DOHH2 (cell line): ENCODE measurements around the gene GNB1L.

Source experiments
- H3F3A ChIP-seq: fragments of 200-600 bp; sonication (generic), shearing (Covaris generic); 2 replicates; pipeline ENCODE4 v1.6.0; 2016; ENCODE audit warnings: antibody characterized with exemption, mild to moderate bottlenecking; ENCODE audit not compliant: control insufficient read depth, insufficient read depth
- H3K27ac ChIP-seq: fragments of 200-600 bp; sonication (generic); 2 replicates; pipeline ENCODE4 v1.5.1; 2014; ENCODE audit warnings: low read depth, mild to moderate bottlenecking, low read length, moderate library complexity
- H3K27me3 ChIP-seq: fragments of 200-600 bp; sonication (generic); 2 replicates; pipeline ENCODE4 v1.6.1; 2014; ENCODE audit warnings: mild to moderate bottlenecking, low read length, mixed read lengths; ENCODE audit not compliant: control insufficient read depth
- H3K36me3 ChIP-seq: fragments of 200-600 bp; sonication (generic); 2 replicates; pipeline ENCODE4 v1.6.1; 2014; ENCODE audit warnings: mild to moderate bottlenecking, low read length, moderate library complexity, mixed read lengths; ENCODE audit not compliant: control insufficient read depth
- H3K4me1 ChIP-seq: fragments of 200-600 bp; sonication (generic); 2 replicates; pipeline ENCODE4 v1.6.1; 2014; ENCODE audit warnings: mild to moderate bottlenecking, low read length, mixed read lengths; ENCODE audit not compliant: control insufficient read depth
- H3K4me2 ChIP-seq: fragments of 200-600 bp; sonication (generic); 2 replicates; pipeline ENCODE4 v1.6.0; 2014; ENCODE audit warnings: mild to moderate bottlenecking, low read length, moderate library complexity
- H3K4me3 ChIP-seq: fragments of 200-600 bp; sonication (generic); 2 replicates; pipeline ENCODE4 v1.5.1; 2014; ENCODE audit warnings: mild to moderate bottlenecking, low read length, mixed read lengths
- H3K79me2 ChIP-seq: fragments of 200-600 bp; sonication (generic); 2 replicates; pipeline ENCODE4 v1.6.1; 2014; ENCODE audit warnings: mild to moderate bottlenecking, low read length, mixed read lengths; ENCODE audit not compliant: control insufficient read depth
- H3K9me2 ChIP-seq: fragments of 200-600 bp; sonication (generic); replicated peaks from 2 replicates; pipeline ENCODE4 v1.6.1; 2014; ENCODE audit warnings: mild to moderate bottlenecking, low read length, mixed read lengths; ENCODE audit not compliant: control insufficient read depth
- H3K9me3 ChIP-seq: fragments of 200-600 bp; sonication (generic); 2 replicates; pipeline ENCODE4 v1.6.1; 2014; ENCODE audit warnings: antibody characterized with exemption, low read length, mixed read lengths; ENCODE audit not compliant: control insufficient read depth, insufficient read depth
- H4K20me1 ChIP-seq: fragments of 200-600 bp; sonication (generic); 2 replicates; pipeline ENCODE4 v1.6.0; 2014; ENCODE audit warnings: low read depth, mild to moderate bottlenecking, antibody characterized with exemption, low read length, moderate library complexity; ENCODE audit not compliant: control insufficient read depth, insufficient read depth
- CTCF ChIP-seq: fragments of 200-600 bp; sonication (generic); IDR thresholded peaks from one replicate; pipeline ENCODE4 v1.5.1; 2014; ENCODE audit warnings: antibody characterized with exemption, mild to moderate bottlenecking, low read depth, low read length; ENCODE audit not compliant: poor library complexity, severe bottlenecking
- EZH2phosphoT487 ChIP-seq: fragments of 200-600 bp; sonication (generic); IDR thresholded peaks from 2 replicates; pipeline ENCODE4 v1.6.1; 2017; ENCODE audit warnings: borderline replicate concordance, mild to moderate bottlenecking, antibody characterized with exemption, low read length, moderate library complexity, mixed read lengths

The GNB1L gene

GRCh38 chr22:19791243-19791642 lies 63.4 kb downstream of the GNB1L start:
- Histone ChIP-seq H3K27ac (no peak overlapping the region), H3K4me1 (no peaks in the 10 kb centered on the region), H3F3A (no peaks in the 10 kb centered on the region), H3K4me2 (no peak overlapping the region), H4K20me1 (no peaks in the 10 kb centered on the region), H3K9me2 (no peaks in the 10 kb centered on the region), H3K27me3 (no peaks in the 10 kb centered on the region), H3K36me3 (no peaks in the 10 kb centered on the region), H3K9me3 (no peaks in the 10 kb centered on the region), H3K79me2 (no peaks in the 10 kb centered on the region), H3K4me3 (no peak overlapping the region)
- TF ChIP-seq EZH2phosphoT487 (no peak), CTCF (no peak)

GRCh38 chr22:19789828-19790227 lies 64.8 kb downstream of the GNB1L start:
- H3K27me3 ChIP-seq = no peaks in the 10 kb centered on the region
- no peak overlapping the region for H3K4me3 ChIP-seq
- H3K79me2 ChIP-seq = no peaks in the 10 kb centered on the region
- H3K4me1 ChIP-seq = no peaks in the 10 kb centered on the region
- H3K9me3 ChIP-seq = no peaks in the 10 kb centered on the region
- no peak overlapping the region for H3K27ac ChIP-seq
- H3F3A ChIP-seq = no peaks in the 10 kb centered on the region
- H3K9me2 ChIP-seq = no peaks in the 10 kb centered on the region
- no peak for TF ChIP-seq CTCF
- H4K20me1 ChIP-seq = no peaks in the 10 kb centered on the region
- no peaks in the 10 kb centered on the region for H3K36me3 ChIP-seq
- no peak overlapping the region for H3K4me2 ChIP-seq

GRCh38 chr22:19789406-19789805 lies 65.3 kb downstream of the GNB1L start:
- Histone ChIP-seq H3K9me2 (no peaks in the 10 kb centered on the region), H3K79me2 (no peaks in the 10 kb centered on the region), H3K27ac (no peak overlapping the region), H3F3A (no peaks in the 10 kb centered on the region), H3K4me3 (no peak overlapping the region), H3K4me1 (no peaks in the 10 kb centered on the region), H3K9me3 (no peaks in the 10 kb centered on the region), H3K36me3 (no peaks in the 10 kb centered on the region), H3K27me3 (no peaks in the 10 kb centered on the region), H3K4me2 (no peak overlapping the region), H4K20me1 (no peaks in the 10 kb centered on the region)
- TF ChIP-seq EZH2phosphoT487 (no peak), CTCF (no peak)
